GM21737 (cell line): ENCODE data around the gene POLR1A.
A peak's percentile ranks its signal among the peaks of the same experiment; 100 is the strongest.
"Not testable (repeated sequence)": the region's sequence is repeated elsewhere in the genome, so short reads cannot be mapped to it uniquely, and the experiment has no call there.

Source experiments
- ATAC-seq: cut with Tn5 transposase; IDR thresholded peaks from one replicate; pipeline ENCODE4 v1.9.1; 2021; ENCODE audit warnings: mild to moderate bottlenecking, moderate library complexity; ENCODE audit not compliant: unreplicated experiment

The POLR1A gene

DNA sequence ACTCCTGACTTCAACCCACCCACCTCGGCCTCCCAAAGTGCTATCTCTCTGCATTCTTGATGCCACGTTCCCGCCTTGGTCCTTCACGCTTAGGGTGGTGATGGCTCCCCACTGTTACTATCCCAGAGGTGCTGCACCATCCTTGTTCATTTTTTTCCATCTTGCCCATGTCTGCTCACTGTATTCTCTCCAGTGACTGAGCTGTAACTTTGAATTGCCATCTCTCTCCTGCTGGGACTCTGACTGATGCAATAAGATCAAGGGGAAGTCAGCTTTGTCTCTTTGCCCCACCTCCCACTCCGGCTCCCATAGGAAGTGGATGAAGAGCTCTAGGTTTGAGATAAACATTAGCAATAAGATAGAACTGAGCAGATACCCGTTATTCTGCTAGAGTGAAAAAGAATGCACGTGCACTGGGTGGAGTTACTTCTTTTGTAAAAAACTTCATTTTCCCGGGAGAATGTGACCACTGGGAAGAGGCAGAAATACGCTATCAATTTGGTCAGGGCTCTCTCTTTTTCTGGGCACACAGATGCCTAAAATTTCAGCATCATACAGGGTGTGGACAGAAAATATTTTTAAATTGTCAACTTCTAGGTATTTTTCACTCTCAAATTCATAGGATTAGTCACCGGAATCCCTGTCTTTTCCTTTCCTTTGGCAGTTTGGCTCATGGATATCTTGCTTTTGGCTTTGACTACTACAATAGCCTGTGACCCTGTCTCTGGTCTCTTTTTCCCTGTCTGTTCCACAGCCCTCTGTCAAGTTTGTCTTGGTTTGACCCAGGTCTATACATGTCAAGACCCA, 105.4 kb downstream of the POLR1A start:
- ATAC-seq: no peak

GRCh38 chr2:85999061-85999831, 106.4 kb downstream of the POLR1A start:
- peak; percentile 64 for ATAC-seq

- ATAC-seq: no peak
Observed at GRCh38 chr2:85998071-85998991, 107.4 kb downstream of the POLR1A start.

GRCh38 chr2:85997017-85997970, 108.4 kb downstream of the POLR1A start:
- ATAC-seq: no peak

DNA sequence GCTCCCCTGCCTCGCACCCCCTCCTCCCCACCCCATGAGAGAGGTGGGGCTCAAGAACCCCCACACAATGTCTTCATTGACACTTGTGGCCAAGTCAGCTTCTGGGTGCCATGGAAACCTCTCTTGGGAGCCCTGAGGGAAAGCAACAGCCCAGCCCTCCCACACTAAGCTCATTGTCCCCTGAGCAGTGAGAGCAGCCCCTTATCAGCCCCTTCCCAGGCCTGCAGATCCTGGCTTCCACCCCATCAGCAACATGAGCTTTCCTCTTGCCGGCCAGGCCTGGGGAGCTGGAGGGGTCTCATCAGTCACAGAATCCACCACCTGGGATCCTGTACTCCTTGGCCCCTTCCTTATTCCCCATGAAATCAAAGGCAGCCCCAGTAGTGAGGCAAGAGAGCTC, 109.1 kb downstream of the POLR1A start:
- ATAC-seq: no peak

DNA sequence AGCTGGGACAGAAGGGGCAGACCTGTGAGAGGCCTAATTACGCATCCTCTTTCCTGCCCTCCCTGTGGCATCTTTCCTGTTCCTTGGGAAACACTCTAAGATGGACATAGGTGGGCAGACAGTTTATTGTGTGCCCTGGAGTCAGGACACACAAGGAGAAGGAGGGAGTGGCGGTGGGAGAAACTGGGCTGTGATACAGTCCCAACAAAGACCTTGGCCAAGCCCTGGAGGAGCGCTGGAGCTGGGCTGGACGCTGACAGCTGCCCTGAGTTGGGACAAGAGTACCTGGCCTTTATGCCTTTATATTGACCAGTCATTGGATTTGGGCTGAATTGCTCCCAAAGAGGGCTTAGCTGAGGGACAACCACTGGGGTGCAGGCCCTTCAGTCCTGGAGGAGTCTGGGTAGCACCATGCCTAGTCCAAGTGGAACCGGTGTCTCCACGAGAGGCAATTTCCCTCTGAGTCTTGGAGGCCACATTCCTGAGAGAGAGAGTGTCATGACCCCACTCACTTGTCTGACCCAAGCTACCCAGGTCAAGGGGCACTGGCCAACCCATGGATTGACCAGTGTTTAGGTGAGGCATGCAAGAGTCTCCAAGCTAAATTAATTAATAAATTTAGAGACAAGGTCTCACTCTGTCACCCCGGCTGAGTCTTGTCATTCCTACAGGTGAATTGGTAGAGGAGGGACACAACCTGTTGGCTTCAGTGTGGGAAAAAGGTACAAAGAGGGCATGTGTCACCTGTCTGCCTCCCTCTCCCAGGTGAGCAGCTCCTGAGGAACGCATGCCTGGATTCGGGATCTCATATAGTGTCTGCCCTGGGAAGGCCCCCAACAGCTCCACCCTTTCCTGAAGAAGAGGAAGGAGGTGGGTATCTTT, 109.8 kb downstream of the POLR1A start:
- ATAC-seq: no peak

DNA sequence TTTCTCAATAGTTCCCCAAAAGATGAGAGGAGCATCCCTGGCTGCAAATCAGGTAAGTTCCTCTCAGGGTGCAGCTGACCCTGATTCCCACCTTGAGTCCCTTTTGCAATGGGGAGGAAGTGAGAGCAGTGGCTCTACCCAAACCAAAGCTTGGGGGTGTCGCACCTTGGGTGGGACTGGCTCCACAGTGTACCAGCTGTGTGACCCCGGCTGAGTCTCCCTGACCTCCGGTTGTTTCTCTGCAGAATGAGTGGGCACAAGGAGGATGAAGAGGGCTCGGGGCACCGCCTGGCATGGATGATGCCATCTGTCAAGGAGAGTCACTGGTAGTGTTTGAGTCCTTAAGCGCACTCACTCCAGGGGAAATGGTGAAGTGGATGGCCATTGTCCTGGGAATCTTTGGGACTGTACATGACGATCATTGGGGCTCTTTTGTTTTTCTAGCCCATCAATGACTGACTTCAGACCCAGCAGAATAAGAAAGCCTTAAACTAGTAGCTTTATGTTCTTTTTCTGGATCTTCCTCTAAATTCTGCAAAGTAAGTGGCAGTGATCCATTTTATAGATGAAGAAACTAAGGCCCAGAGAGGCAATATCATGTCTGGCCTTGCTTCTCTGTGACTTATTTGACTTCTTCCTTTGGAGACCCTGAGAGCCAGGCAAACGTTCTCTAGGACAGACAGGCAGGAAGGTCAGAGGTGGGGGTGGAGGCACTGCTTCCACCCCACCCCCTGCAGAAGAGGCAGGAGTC, 110.6 kb downstream of the POLR1A start:
- ATAC-seq: no peak

GRCh38 chr2:85994421-85994777, 111.3 kb downstream of the POLR1A start:
- ATAC-seq: peak; percentile 7

- no peak for ATAC-seq
Observed at GRCh38 chr2:85992611-85993010, 113.1 kb downstream of the POLR1A start.

GRCh38 chr2:85992053-85992452, 113.6 kb downstream of the POLR1A start:
- not testable (repeated sequence) for ATAC-seq

DNA sequence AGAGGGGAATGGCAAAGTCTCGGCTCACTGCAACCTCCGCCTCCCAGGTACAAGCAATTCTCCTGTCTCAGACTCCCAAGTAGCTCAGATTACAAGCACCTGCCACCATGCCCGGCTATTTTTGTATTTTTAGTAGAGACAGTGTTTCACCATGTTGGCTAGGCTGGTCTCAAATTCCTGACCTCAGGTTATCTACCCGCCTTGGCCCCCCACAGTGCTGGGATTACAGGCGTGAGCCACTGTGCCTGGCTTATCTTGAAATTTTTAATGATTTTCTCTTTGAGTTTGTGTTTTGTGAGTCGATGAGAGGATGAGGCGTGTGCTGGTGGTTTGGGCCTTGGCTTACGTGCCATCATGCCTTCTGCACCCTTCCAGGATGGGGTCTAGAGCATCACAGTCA, 115.6 kb downstream of the POLR1A start:
- ATAC-seq: no peak

GRCh38 chr2:85989288-85989865, 116.3 kb downstream of the POLR1A start:
- no peak for ATAC-seq

- no peak for ATAC-seq
Observed at GRCh38 chr2:85988914-85989270, 116.8 kb downstream of the POLR1A start.

- ATAC-seq: no peak
Observed at GRCh38 chr2:85988175-85988913, 117.3 kb downstream of the POLR1A start.

- no peak for ATAC-seq
Observed at GRCh38 chr2:85987266-85988174, 118.2 kb downstream of the POLR1A start.

DNA sequence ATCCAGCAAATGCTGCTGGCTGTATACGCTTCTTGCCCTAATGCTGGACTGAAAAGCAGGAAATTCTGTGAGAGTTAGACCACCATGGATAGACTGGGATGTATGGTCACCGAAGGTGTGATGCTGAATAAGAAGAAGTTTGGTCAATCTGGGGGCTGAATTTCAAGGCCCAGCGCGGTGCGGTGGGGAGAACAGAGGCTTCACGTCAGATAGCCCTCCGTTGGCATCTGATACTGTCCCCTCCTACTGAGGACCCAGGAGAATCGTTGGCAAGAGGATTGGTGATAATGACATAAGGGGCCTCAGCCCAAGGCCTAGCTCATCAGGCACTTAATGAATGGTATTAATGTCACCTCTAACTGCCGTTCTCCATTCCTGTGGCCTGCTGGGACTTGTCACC, 119.6 kb downstream of the POLR1A start:
- no peak for ATAC-seq
